Large intestine (tissue), 3 donors: ENCODE measurements around the gene CADM1. TPM values are rescaled to one million over a fixed set of nuclear protein-coding genes. Genes with fewer than 3 reads are reported as not detected.

ENCODE experiments used
- DNase-seq, 2 donors: peaks; one replicate each; pipeline versions ENCODE4 v3.0.0 to v3.0.0-alpha.2; 2013
- H3K27ac ChIP-seq: one replicate; pipeline ENCODE4 v1.5.1; 2013; ENCODE audit warnings: low read length
- H3K27me3 ChIP-seq: 2 replicates; pipeline ENCODE4 v1.6.1; 2013; ENCODE audit warnings: low read length; ENCODE audit not compliant: control insufficient read depth, insufficient read depth
- H3K36me3 ChIP-seq: 2 replicates; pipeline ENCODE4 v1.6.1; 2013; ENCODE audit warnings: low read length; ENCODE audit not compliant: control insufficient read depth, insufficient read depth
- H3K4me1 ChIP-seq: one replicate; pipeline ENCODE4 v1.6.1; 2013; ENCODE audit warnings: low read length; ENCODE audit not compliant: control insufficient read depth, insufficient read depth
- H3K4me3 ChIP-seq: one replicate; pipeline ENCODE4 v1.5.1; 2013; ENCODE audit warnings: low read length
- H3K9me3 ChIP-seq: one replicate; pipeline ENCODE4 v1.6.1; 2013; ENCODE audit warnings: mild to moderate bottlenecking, low read depth, low read length, moderate library complexity; ENCODE audit not compliant: control insufficient read depth
- WGBS: methylation state at CpG from one replicate; pipeline ENCODE4 v1.1.5; 2013; ENCODE audit warnings: low lambda C conversion rate; ENCODE audit not compliant: insufficient coverage; 5-methylcytosine and 5-hydroxymethylcytosine counted together
- polyA plus RNA-seq: library from polyadenylated mRNA; unstranded; fragments of 120-200 nt; gene quantifications from one replicate; pipeline ENCODE4 v1.2.1, GENCODE V29; 2013

The CADM1 gene
- polyA plus RNA-seq, 1 donor = 32.7 TPM

DNA sequence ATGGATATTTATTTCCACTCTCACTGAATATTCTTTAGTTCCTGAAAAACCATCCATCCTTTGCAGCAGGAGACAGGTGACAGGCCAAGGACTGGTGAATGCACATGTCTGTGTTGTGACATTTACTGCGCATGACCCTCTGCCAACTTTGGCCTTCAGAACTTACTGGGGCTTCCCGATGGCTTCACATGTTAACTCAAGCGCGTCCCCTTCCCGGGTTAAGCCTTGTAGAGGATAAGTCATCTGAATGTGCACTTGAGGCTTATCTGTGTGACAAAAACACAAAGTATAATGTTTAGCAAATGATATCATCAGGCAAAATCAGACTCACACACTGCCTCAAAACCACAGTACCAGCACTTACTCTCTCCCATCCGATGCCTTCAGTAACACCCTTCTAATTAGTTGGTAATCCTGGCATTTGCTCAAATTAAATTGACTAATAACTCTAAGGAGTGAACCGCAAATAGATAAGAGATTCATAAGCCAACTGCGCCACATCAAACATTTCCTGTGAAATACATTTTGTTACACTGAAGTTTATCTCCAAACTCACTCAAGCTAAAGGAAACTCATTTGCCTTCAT, 286.4 kb downstream of the CADM1 start:
- Histone ChIP-seq H3K27ac (no peak overlapping the region), H3K4me3 (no peak overlapping the region), H3K4me1 (no peaks in the 10 kb centered on the region), H3K36me3 (no peaks in the 10 kb centered on the region), H3K27me3 (no peaks in the 10 kb centered on the region), H3K9me3 (no peaks in the 10 kb centered on the region)
- 92% methylated on average over 2 of the region's 8 CpGs for WGBS
- no peak for DNase-seq

DNA sequence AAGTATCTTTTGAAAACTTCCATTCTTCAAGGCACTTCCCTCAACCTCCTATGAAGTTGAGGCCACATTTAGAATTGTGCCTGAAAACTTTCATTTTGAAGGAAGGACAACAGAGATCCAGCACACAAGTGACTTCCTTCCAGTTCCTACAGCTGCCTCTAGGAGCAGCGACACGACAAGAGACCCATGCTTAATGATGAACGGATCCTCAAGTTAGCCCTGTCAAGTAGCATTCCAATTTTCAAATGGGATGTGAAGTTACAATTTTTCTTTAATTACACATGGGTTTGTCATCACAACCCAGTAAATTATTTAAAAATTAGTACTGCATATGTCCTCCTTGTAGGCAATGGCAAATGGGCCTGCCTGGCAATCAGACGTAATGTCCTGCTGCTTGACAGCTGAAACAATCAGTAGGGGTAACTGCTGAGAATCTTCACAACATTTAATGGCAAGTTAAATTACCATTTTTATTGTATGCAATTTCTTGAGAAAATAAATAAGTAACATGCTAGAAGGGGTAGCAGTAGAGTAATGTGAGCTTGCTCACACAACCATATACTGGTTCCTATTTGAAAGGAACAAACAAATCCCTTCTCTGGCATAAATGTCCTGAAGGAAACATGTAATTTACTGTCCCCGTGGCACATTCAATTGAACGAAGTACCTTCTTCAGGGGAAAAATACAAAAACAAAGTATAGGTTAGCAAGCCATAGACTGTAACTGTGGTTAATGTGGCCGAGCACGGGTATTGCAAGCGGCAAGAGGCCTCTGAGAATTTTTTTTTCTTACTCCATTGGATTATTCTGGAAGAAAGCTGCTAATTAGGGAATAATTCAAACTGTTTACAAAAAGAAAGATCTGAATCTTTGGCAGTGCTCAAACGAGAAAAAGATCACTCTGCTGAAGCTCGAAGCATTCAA, 288.3 kb downstream of the CADM1 start:
- no peaks in the 10 kb centered on the region for H3K27me3 ChIP-seq
- no peaks in the 10 kb centered on the region for H3K36me3 ChIP-seq
- WGBS = 95% methylated on average over 4 of the region's 11 CpGs
- H3K9me3 ChIP-seq = no peaks in the 10 kb centered on the region
- H3K4me3 ChIP-seq = no peak overlapping the region
- H3K27ac ChIP-seq = no peak overlapping the region
- no peaks in the 10 kb centered on the region for H3K4me1 ChIP-seq
- DNase-seq = no peak

GRCh38 chr11:115214644-115215234, 289.5 kb downstream of the CADM1 start:
- Histone ChIP-seq H3K27me3 (no peaks in the 10 kb centered on the region), H3K36me3 (no peaks in the 10 kb centered on the region), H3K4me3 (no peak overlapping the region), H3K27ac (no peak overlapping the region), H3K9me3 (no peaks in the 10 kb centered on the region), H3K4me1 (no peaks in the 10 kb centered on the region)
- DNase-seq = no peak
- 88% methylated on average over 1 of the region's 7 CpGs for WGBS

DNA sequence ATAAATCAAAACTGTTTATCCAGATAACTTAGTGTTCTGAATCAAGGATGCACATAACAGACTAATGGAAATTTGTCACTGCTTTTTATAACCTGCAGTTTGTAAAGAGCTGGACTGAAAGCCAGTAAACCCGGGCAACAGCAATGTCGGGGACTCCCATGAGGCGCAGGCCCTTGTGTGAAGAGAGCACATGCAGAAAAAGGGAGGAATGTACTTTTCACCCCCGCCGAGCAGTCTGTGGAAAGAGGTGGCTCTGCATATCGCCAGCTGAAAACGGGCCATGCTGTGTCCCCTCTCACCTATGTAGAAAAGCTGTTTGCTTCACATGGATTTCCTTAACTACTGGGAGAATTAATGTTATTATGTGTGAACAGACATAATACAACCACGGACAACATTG, 291.2 kb downstream of the CADM1 start:
- Histone ChIP-seq H3K4me1 (no peaks in the 10 kb centered on the region), H3K36me3 (no peaks in the 10 kb centered on the region), H3K27ac (no peak overlapping the region), H3K27me3 (no peaks in the 10 kb centered on the region), H3K9me3 (no peaks in the 10 kb centered on the region), H3K4me3 (no peak overlapping the region)
- no peak for DNase-seq
- 60% methylated on average over 1 of the region's 8 CpGs for WGBS

DNA sequence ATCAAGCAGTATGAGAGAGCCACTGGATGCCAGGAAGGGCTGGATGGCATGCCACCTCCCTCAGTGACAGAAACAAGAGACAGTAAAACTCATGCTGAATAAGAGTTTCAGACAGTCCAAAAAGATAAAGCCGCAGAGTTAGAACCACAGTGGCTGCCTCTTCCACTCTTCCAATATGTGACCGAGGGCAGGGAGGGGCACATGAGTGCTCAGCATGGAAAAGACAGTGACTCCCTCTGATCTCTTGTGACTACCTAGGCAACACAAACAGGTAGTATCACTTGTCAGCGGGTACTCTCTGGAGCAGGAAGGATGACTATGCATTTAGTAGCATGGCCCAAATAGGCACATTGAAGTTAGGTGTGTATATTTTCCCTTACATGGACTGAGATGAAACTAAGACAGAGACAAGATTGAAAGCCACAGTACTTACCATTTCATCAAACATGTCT, 295.4 kb downstream of the CADM1 start:
- H3K36me3 ChIP-seq = no peaks in the 10 kb centered on the region
- DNase-seq = no peak
- no CpG with 5 or more reads among the region's 3 CpGs for whole genome bisulfite sequencing

DNA sequence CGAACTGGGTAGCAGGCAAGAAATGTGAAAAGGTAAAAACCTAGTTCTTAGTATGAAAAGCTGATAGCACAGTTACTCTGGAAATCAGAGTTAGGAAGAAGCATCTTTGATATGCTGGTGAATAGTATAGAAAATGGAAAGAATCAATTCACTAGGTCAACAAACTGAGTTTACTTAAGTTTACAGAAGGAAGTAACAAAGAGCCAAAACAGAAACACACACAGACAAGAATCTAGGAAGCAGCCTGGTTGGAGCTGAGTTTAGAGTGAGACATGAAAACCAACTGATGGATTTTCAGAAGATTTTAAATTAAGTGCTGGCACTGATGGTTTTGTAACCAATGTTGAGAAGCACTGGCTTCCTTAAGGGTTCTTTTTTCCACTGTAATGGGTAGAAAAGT, 296.3 kb downstream of the CADM1 start:
- peaks cover 3% of the 10 kb centered on the region for H3K4me1 ChIP-seq
- no peaks in the 10 kb centered on the region for H3K9me3 ChIP-seq
- H3K27ac ChIP-seq = no peak overlapping the region
- H3K4me3 ChIP-seq = no peak overlapping the region
- 89% methylated on average over 1 of the region's 1 CpG for WGBS
- no peaks in the 10 kb centered on the region for H3K36me3 ChIP-seq
- DNase-seq = no peak
- H3K27me3 ChIP-seq = no peaks in the 10 kb centered on the region

More for the DNA sequence above, 295.4 kb downstream of the CADM1 start:
- Histone ChIP-seq H3K27ac (no peak overlapping the region), H3K4me3 (no peak overlapping the region), H3K9me3 (no peaks in the 10 kb centered on the region), H3K27me3 (no peaks in the 10 kb centered on the region), H3K4me1 (peaks cover 3% of the 10 kb centered on the region)

- H3K9me3 ChIP-seq = no peaks in the 10 kb centered on the region
- no peak overlapping the region for H3K4me3 ChIP-seq
- peaks cover 3% of the 10 kb centered on the region for H3K4me1 ChIP-seq
- H3K36me3 ChIP-seq = no peaks in the 10 kb centered on the region
- H3K27me3 ChIP-seq = no peaks in the 10 kb centered on the region
- no CpG with 5 or more reads among the region's 4 CpGs for WGBS
- DNase-seq = peak; percentile 19 to 74
- no peak overlapping the region for H3K27ac ChIP-seq
Observed at GRCh38 chr11:115207166-115207591, 297.0 kb downstream of the CADM1 start.

DNA sequence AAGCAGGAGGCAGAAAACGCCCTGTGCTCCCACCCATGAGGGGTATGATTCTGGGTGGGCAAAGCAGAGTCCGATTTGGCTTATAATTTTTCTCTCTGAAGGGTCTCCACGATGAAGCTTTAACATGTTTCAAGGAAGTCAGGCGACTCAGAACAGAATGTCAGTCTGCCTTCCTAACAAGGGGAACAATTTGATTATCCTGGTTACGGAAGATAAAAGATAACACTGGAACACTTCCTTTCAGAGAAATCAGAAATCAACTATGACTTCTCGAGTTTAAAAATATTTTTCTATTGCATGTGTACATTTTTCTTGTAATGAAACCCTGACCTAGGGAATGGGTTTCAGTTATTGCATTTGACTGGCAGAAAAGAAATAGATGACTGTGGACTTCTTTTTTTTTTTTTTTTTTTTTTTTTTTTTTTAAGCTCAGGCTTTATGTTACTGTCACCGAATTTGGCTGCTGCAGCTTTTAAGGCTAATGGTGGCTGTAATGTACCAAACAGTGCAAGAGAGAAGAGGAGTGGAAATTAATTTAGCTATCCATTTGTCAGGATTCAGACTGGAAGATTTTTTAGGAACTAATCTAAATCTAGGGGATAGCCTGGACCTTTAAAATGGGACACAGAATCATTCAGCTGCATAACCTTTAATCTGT, 297.7 kb downstream of the CADM1 start:
- WGBS = 100% methylated on average over 1 of the region's 7 CpGs
- no peak overlapping the region for H3K4me3 ChIP-seq
- H3K27ac ChIP-seq = no peak overlapping the region
- peaks cover 3% of the 10 kb centered on the region for H3K4me1 ChIP-seq
- no peaks in the 10 kb centered on the region for H3K9me3 ChIP-seq
- DNase-seq = no peak
- H3K27me3 ChIP-seq = no peaks in the 10 kb centered on the region
- H3K36me3 ChIP-seq = no peaks in the 10 kb centered on the region

DNA sequence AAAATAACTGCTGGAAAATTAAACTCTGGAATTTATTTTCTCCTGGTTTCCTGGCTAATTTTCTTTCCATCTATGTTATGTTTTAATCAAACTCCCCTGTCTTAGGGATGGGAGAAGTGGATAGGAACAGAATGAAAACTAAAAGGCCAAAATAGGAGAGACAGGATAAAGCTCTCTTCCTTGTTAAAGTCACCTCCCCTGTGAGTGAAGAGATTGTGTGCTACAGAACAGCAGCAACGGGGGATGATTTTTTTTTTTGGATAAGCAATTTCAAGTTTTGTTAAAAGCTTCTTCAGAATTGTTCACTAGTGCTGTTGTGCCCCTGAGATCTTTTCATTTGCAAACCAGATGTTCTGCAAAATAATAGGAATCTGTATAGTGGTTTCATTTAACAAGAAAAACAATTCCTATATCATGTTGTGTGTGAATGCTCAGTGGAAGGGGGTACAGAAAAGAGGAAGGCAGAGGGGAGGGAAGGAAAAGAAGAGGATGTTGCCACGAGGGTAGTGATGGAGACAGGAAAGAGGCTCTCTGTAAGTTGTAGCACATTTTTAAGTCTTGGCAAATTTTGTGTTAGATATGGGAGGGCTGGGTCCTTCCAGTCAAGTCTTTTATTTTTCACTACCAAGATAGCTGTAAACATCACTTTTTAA, 301.2 kb downstream of the CADM1 start:
- Histone ChIP-seq H3K4me1 (peaks cover 3% of the 10 kb centered on the region), H3K27ac (no peak overlapping the region), H3K36me3 (no peaks in the 10 kb centered on the region), H3K9me3 (no peaks in the 10 kb centered on the region), H3K27me3 (no peaks in the 10 kb centered on the region), H3K4me3 (no peak overlapping the region)
- WGBS = no CpG with 5 or more reads among the region's 2 CpGs
- DNase-seq = no peak

DNA sequence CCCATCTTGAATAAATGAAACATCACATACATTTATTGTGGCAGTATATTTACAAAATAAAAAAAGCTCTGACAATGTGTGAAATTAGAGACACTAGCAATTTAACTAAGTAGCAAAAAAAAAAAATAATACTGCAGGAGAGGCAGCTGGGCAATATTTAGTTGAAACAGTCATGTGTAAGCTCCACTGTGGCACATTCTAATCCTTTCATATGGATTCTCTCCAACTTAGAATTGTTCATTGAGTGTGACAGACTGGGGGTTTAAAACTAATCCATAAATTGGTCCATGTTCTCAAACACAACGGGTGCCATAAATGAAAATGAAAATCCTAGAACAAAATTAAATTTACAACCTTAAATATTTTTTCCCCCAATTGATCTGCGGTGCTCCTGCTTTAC, 302.1 kb downstream of the CADM1 start:
- no peak overlapping the region for H3K27ac ChIP-seq
- H3K9me3 ChIP-seq = no peaks in the 10 kb centered on the region
- H3K4me1 ChIP-seq = no peaks in the 10 kb centered on the region
- WGBS = 93% methylated on average over 2 of the region's 2 CpGs
- no peaks in the 10 kb centered on the region for H3K36me3 ChIP-seq
- H3K27me3 ChIP-seq = no peaks in the 10 kb centered on the region
- H3K4me3 ChIP-seq = no peak overlapping the region
- no peak for DNase-seq
